Adrenal gland (tissue), 5 donors: ENCODE results near the gene ALOX15B.

ENCODE experiments used
- CTCF ChIP-seq, 6 experiments: fragments of 450-650 bp in 4 of 6; fragments of 200-600 bp in 2 of 6; sonication (generic) in 1 of 6; IDR thresholded peaks; 1 replicate in 5 of 6; 2 replicates in 1 of 6; pipeline versions ENCODE4 v1.5.1 to v1.8.0; 2016 to 2021; ENCODE audit warnings: antibody characterized with exemption in 6 of 6, mild to moderate bottlenecking in 2 of 6, moderate library complexity in 1 of 6
- POLR2A ChIP-seq, 2 donors: fragments of 450-650 bp; IDR thresholded peaks; one replicate each; pipeline ENCODE4 v1.6.1; 2017; ENCODE audit warnings: antibody characterized with exemption in 2 of 2, mild to moderate bottlenecking in 2 of 2, moderate library complexity in 1 of 2
- donor health status: DM: no; HTN: no; CAD: no.

- TF ChIP-seq POLR2A (IDR thresholded peaks at IDR 0.05) (no peak), CTCF (IDR thresholded peaks at IDR 0.05) (no peak)
These were observed 6.3 kb downstream of the ALOX15B start for GRCh38 chr17:8044819-8045810.
